ENCODE measurements around the gene RTL5. TPM values are rescaled to one million over a fixed set of nuclear protein-coding genes. Genes with fewer than 3 reads are reported as not detected.

The RTL5 gene
- total and polyA plus RNA-seq, 10 of the 15 experiments (the other 5 are each of a cell fraction or from before 2014, with no cell fraction given) = under 0.01 to 0.10 (median 0.03) TPM; not detected in 5

DNA sequence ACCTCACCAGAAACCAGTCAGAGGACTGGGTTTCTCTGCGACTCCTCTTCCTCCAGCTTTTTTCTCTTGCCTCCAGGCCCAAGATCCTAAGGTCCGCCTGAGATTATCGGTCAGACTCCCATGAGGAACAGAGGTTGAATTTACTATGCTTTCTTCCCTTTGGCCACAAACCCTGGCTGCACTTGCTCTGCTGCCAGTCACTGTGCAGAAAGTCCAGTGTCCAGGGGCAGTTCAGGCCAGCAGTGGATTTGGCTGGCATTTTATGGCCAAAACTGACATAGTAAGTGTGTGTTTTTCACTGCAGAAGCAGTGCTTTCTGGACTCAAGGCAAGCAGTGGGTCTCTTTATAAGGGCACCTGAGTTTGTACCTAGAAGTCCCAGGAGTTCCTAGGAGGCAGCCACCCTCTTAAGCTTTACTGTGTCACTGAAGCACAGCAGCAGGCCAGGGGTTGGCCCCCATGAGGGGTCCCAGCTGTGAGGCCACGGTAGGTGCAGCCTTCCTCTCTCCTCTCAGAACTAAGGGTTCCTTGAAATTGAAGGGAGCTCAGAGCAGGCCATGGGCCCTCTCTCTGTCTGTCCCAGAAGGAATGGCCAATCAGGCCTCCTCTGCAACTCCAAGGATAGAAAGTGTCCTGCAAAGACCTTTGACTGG lies 3.4 kb downstream of the RTL5 start:
- in situ Hi-C loops (cut with MboI) (loop anchor here (5.0 kb wide), 2 partner anchors 106 to 131 kb away; no protein-coding TSS in a partner anchor), intact Hi-C loops (cut with micrococcal nuclease; ENCODE audit: unreplicated experiment) (loop anchor here (5.0 kb wide), 1 partner anchor 54 kb away; the partner anchor contains the start of gene PIN4)
- BruUV-seq (replicated peaks) = no TSS peak
- ChIA-PET RAD21 (ENCODE audit: unreplicated experiment) (interaction anchor here (4.3 kb wide), 1 partner anchor 108 kb away, joined by 43 read pairs; no protein-coding TSS in a partner anchor), SMC1A (ENCODE audit: uncharacterized antibody, unreplicated experiment) (interaction anchor here (1.6 to 5.4 kb wide), 2 partner anchors 107 to 111 kb away, joined by 7 to 45 read pairs; no protein-coding TSS in a partner anchor), POLR2A (no interaction called here), CTCF (interaction anchor here (1.1 to 9.8 kb wide), 4 partner anchors 13 to 130 kb away, joined by 3 to 81 read pairs (median 25); no protein-coding TSS in a partner anchor)
- Histone ChIP-seq H3K4me2 (ENCODE audit: control insufficient read depth, insufficient read depth) (no peak overlapping the region), H3K27me3 (replicated peaks in 1 of 2; ENCODE audit: control insufficient read depth in 2 of 2, insufficient read depth in 2 of 2, low read length in 1 of 2) (peaks cover 0 to 8% of the 10 kb centered on the region in 2 experiments), H3K4me3 (no peak overlapping the region), H3K9me3 (replicated peaks; ENCODE audit: control insufficient read depth, insufficient read depth, low read length) (no peaks in the 10 kb centered on the region; the same call in 2 of the 3 replicates), H3K9ac (ENCODE audit: control insufficient read depth, insufficient read depth, low read length) (no peak overlapping the region), H4K20me1 (ENCODE audit: control insufficient read depth, insufficient read depth) (no peaks in the 10 kb centered on the region), H2AFZ (ENCODE audit: control insufficient read depth, low read depth, low read length) (no peak overlapping the region), H3K4me1 (ENCODE audit: control insufficient read depth, insufficient read depth, low read length) (0 out of 2 replicates have a peak, but pooled peaks cover 2% of the 10 kb centered on the region), H3K36me3 (ENCODE audit: control insufficient read depth in 2 of 2, insufficient read depth in 2 of 2, low read length in 1 of 2) (no peaks in the 10 kb centered on the region), H3K27ac (ENCODE audit: control insufficient read depth, insufficient read depth) (no peak overlapping the region), H3K79me2 (ENCODE audit: control insufficient read depth, insufficient read depth, low read length) (no peaks in the 10 kb centered on the region)
- ATAC-seq (no peak), FAIRE-seq (no peak), DNase-seq (ENCODE audit: low read depth, low spot score) (no peak)
- TF ChIP-seq SUZ12 (IDR thresholded peaks at IDR 0.05; ENCODE audit: unreplicated experiment) (no peak), ZNF24 (IDR thresholded peaks at IDR 0.05) (no peak), POU2F2 (IDR thresholded peaks at IDR 0.05; ENCODE audit: borderline replicate concordance, low read depth, low read length) (no peak), ZZZ3 (IDR thresholded peaks at IDR 0.05; ENCODE audit: control insufficient read depth, insufficient read length, low read depth) (no peak), CUX1 (IDR thresholded peaks at IDR 0.05; ENCODE audit: insufficient replicate concordance, low read depth, low read length) (no peak)
- TF ChIP-seq, protein P1, sequence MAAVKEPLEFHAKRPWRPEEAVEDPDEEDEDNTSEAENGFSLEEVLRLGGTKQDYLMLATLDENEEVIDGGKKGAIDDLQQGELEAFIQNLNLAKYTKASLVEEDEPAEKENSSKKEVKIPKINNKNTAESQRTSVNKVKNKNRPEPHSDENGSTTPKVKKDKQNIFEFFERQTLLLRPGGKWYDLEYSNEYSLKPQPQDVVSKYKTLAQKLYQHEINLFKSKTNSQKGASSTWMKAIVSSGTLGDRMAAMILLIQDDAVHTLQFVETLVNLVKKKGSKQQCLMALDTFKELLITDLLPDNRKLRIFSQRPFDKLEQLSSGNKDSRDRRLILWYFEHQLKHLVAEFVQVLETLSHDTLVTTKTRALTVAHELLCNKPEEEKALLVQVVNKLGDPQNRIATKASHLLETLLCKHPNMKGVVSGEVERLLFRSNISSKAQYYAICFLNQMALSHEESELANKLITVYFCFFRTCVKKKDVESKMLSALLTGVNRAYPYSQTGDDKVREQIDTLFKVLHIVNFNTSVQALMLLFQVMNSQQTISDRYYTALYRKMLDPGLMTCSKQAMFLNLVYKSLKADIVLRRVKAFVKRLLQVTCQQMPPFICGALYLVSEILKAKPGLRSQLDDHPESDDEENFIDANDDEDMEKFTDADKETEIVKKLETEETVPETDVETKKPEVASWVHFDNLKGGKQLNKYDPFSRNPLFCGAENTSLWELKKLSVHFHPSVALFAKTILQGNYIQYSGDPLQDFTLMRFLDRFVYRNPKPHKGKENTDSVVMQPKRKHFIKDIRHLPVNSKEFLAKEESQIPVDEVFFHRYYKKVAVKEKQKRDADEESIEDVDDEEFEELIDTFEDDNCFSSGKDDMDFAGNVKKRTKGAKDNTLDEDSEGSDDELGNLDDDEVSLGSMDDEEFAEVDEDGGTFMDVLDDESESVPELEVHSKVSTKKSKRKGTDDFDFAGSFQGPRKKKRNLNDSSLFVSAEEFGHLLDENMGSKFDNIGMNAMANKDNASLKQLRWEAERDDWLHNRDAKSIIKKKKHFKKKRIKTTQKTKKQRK (IDR thresholded peaks at IDR 0.05; ENCODE audit: low read depth, low read length) = no peak
- WGBS (ENCODE audit: insufficient coverage, insufficient replicate concordance, low lambda C conversion rate, missing lambda C conversion rate) = 44% methylated on average over 4 of the region's 4 CpGs

Data from GM12878 (cell line).